GM21619 (cell line): ENCODE results near the gene CTAGE6.
"Not testable (repeated sequence)": the region's sequence is repeated elsewhere in the genome, so short reads cannot be mapped to it uniquely, and the experiment has no call there.

Source experiments
- ATAC-seq: cut with Tn5 transposase; IDR thresholded peaks from one replicate; pipeline ENCODE4 v1.9.1; 2021; ENCODE audit not compliant: unreplicated experiment

Gene CTAGE6

GRCh38 chr7:143715543-143716193, 41.8 kb downstream of the CTAGE6 start:
- not testable (repeated sequence) for ATAC-seq

DNA sequence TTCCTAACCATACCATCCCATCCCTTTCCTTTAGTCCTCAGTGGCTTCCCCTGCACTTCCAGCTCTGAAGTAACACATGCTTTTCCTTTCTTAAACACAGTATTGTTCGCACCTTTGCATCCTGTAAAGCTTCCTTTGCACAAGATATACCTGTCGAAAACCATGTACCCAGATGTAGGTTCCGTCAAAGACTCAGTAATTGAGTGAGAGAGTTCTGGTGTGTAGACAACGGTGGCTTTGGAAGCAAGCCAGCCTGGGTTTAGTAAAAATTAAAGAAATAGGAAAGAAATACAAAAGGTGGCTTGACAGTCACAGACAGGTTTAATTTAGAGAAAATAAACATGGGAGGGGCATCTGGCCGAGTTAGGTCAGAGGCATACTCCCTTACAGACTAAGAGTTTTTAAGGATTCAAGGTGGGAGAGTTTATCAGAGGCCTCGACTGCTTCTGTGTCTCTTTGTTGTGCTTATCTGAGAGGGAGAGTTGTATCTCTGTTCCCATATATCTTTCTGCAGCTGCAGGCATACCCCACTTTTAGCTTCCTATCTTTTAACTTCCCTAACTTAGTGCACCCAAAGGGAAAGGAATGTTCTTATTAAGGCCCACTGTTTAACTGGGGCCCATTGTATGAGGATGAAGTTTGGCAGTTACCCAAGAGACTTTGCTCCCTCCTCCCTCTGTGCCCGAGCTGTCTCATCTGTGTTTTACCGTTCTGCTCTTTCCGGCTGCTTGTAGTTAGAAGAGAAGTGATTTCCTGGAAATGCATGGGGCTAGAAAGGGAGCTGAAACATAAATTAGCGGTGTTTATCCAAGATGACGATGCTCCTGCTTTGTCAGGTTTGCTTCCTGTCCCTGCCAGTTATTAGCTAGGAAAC, 42.7 kb downstream of the CTAGE6 start:
- not testable (repeated sequence) for ATAC-seq

DNA sequence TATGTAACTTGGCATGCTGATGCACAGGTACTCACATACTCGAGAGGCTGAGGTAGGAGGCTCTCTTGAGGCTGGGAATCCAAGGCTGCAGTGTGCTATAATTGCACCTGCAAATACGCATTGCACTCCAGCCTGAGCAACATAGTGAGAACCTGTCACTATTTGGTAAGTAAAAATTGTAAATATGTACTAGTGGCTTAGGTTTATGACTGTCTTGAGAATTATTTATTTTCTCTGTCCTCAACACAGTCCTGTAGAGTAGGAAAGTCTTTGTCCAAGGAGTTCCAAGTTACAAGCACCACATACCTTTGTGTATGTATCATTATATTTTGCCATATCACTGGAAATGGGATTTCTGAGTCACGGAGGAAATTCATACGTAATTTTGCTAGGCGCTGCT, 45.1 kb downstream of the CTAGE6 start:
- ATAC-seq: not testable (repeated sequence)

DNA sequence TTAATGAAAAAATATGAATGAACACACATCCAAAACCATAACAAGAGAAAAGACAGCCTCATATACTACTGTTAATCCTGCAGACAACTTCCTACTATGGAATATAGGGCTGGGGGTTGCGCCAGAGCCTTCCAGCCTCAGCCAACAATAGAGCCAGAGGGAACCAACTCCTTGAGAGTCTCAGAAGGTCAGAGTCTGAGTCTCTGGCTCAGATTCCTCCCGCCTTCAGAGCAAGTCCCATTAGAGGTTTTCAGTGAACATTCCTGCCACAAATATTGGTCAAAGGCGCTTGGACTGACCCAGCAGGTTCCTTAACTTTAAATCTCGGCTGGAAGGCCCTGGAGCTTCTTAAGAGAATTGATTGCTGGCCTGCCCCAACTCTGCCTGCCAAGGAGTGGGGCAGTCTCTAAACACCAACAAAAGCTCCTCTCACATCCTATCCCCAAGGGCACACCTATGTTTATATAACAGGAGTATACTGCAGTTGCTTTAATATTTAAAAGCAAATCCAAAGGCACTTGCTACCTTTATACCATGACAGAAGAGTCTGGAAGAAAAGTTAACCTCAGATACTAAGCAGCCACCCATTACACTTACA, 45.7 kb downstream of the CTAGE6 start:
- not testable (repeated sequence) for ATAC-seq

DNA sequence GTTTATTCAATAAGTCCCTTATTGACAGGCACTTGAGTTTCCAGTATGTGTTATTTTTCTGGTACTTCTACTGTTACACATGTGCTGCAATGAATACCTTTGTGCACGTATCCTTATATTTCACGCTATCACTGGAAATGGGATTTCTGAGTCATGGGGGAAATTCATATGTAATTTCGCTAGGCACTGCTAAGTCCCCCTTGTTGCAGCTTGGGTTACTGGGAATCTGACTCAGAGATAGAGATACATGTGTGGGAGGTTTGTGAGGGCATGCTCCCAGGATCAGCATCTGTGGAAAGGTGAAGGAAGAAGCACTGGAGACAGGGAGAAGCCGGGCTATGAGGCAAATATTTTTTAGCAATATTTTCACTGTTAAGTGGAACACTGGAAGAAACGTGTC, 47.6 kb downstream of the CTAGE6 start:
- ATAC-seq: not testable (repeated sequence)
